A549 (cell line): ENCODE measurements around the gene BAK1. TPM values are rescaled to one million over a fixed set of nuclear protein-coding genes. Genes with fewer than 3 reads are reported as not detected.

Experiments
- ATAC-seq, 2 experiments: fragments of 200-7000 bp in 1 of 2; fragments of >200 bp in 1 of 2; cut with Nextera tagmentation in 1 of 2; cut with Tn5 transposase in 1 of 2; 3 replicates each; pipeline versions ENCODE4 v1.8.0 to v1.9.1; 2018 to 2020; ENCODE audit warnings: mild to moderate bottlenecking in 1 of 2, moderate library complexity in 1 of 2
- CTCF ChIA-PET: fragments of 300-600 bp; sonication (Branson Sonifier 250); formaldehyde crosslinking; extraction: SDS; loops from one replicate; lab custom pipeline; 2021; ENCODE audit warnings: antibody characterized with exemption, inconsistent platforms; lab: Yijun Ruan, JAX
- POLR2A ChIA-PET: fragments of 350-600 bp; formaldehyde crosslinking; extraction: SDS; loops from one replicate; lab custom pipeline; 2021; ENCODE audit warnings: antibody characterized with exemption, inconsistent platforms; lab: Yijun Ruan, JAX
- DNase-seq, 2 experiments: peaks; one replicate each; pipeline versions ENCODE4 v3.0.0 to v3.0.0-alpha.2; 2011 to 2016; ENCODE audit warnings: low read depth in 1 of 2, low spot score in 1 of 2
- FAIRE-seq: peaks from 2 replicates; lab custom pipeline; 2011; peaks lifted over from hg19 to GRCh38; lab: Jason Lieb, UNC
- H3K27ac ChIP-seq, 2 experiments: fragments of >200 bp; sonication (Bioruptor Twin); formaldehyde crosslinking; 3 replicates each; pipeline ENCODE4 v1.5.1; 2016 to 2017
- H3K4me1 ChIP-seq: fragments of >200 bp; sonication (Bioruptor Twin); formaldehyde crosslinking; 3 replicates; pipeline ENCODE4 v1.6.1; 2016
- H3K4me2 ChIP-seq: fragments of >200 bp; sonication (Bioruptor Twin); formaldehyde crosslinking; 3 replicates; pipeline ENCODE4 v1.6.1; 2016
- H3K4me3 ChIP-seq: fragments of >200 bp; sonication (Bioruptor Twin); formaldehyde crosslinking; 3 replicates; pipeline ENCODE4 v1.5.1; 2016
- H3K9me3 ChIP-seq: fragments of >200 bp; sonication (Bioruptor Twin); formaldehyde crosslinking; 3 replicates; pipeline ENCODE4 v1.6.1; 2016
- ATOH8 ChIP-seq: fragments of 250-450 bp; sonication (Bioruptor Pico); IDR thresholded peaks from 2 replicates; pipeline ENCODE4 v1.5.0; 2020; ENCODE audit warnings: low read depth, mild to moderate bottlenecking, moderate library complexity
- CBX8 ChIP-seq: fragments of 200-600 bp; sonication (generic); IDR thresholded peaks from 2 replicates; pipeline ENCODE4 v1.6.1; 2016
- CEBPB ChIP-seq, 2 experiments: fragments of >200 bp in 1 of 2; sonication (Bioruptor Twin) in 1 of 2; formaldehyde crosslinking in 1 of 2; IDR thresholded peaks; 2 replicates each; pipeline ENCODE4 v1.6.1; 2012 to 2016
- CHD4 ChIP-seq: fragments of 200-600 bp; sonication (generic); IDR thresholded peaks from 2 replicates; pipeline ENCODE4 v1.6.1; 2016; ENCODE audit warnings: antibody characterized with exemption, mild to moderate bottlenecking, borderline replicate concordance
- E2F6 ChIP-seq: IDR thresholded peaks from 2 replicates; pipeline ENCODE4 v1.6.1; 2012; ENCODE audit warnings: low read depth, borderline replicate concordance
- EP300 ChIP-seq, 2 experiments: fragments of >200 bp; sonication (Bioruptor Twin); formaldehyde crosslinking; IDR thresholded peaks; 2 replicates in 1 of 2; 3 replicates in 1 of 2; pipeline ENCODE4 v1.6.1; 2016 to 2017
- FOXS1 ChIP-seq: fragments of 250-450 bp; sonication (Bioruptor Pico); IDR thresholded peaks from 2 replicates; pipeline ENCODE4 v1.5.0; 2020; ENCODE audit warnings: mild to moderate bottlenecking, moderate library complexity
- GATA3 ChIP-seq: IDR thresholded peaks from 2 replicates; pipeline ENCODE4 v1.6.1; 2012; ENCODE audit warnings: borderline replicate concordance
- HEYL ChIP-seq: fragments of 250-450 bp; sonication (Bioruptor Pico); IDR thresholded peaks from 2 replicates; pipeline ENCODE4 v1.8.0; 2021; ENCODE audit warnings: mild to moderate bottlenecking, moderate library complexity
- HOXA7 ChIP-seq: fragments of 250-450 bp; sonication (Bioruptor Pico); IDR thresholded peaks from 2 replicates; pipeline ENCODE4 v1.5.0; 2020; ENCODE audit warnings: mild to moderate bottlenecking, moderate library complexity
- HOXB5 ChIP-seq: fragments of 250-450 bp; sonication (Bioruptor Pico); IDR thresholded peaks from 2 replicates; pipeline ENCODE4 v1.5.0; 2020; ENCODE audit warnings: mild to moderate bottlenecking, moderate library complexity
- JUNB ChIP-seq: fragments of >200 bp; sonication (Bioruptor Twin); formaldehyde crosslinking; IDR thresholded peaks from 2 replicates; pipeline ENCODE4 v1.6.1; 2016
- KDM1A ChIP-seq: fragments of 200-600 bp; sonication (generic); IDR thresholded peaks from 2 replicates; pipeline ENCODE4 v1.6.1; 2016; ENCODE audit warnings: low read depth, mild to moderate bottlenecking
- MAZ ChIP-seq: fragments of 150-350 bp; IDR thresholded peaks from 2 replicates; pipeline ENCODE4 v1.6.1; 2014; ENCODE audit warnings: antibody characterized with exemption, low read depth, low read length, borderline replicate concordance
- MYC ChIP-seq: IDR thresholded peaks from 2 replicates; pipeline ENCODE4 v1.6.1; 2012; ENCODE audit warnings: mild to moderate bottlenecking, inconsistent platforms, low read length, improper control_type of control experiment, borderline replicate concordance
- NPAS2 ChIP-seq: fragments of 250-450 bp; sonication (Bioruptor Pico); IDR thresholded peaks from 2 replicates; pipeline ENCODE4 v1.8.0; 2022; ENCODE audit warnings: mild to moderate bottlenecking, moderate library complexity, borderline replicate concordance
- PBX3 ChIP-seq: IDR thresholded peaks from 2 replicates; pipeline ENCODE4 v1.6.1; 2012
- PHF8 ChIP-seq: fragments of 200-600 bp; sonication (generic); IDR thresholded peaks from 2 replicates; pipeline ENCODE4 v1.6.1; 2016; ENCODE audit warnings: low read depth, mild to moderate bottlenecking, antibody characterized with exemption, moderate library complexity, borderline replicate concordance
- RFX5 ChIP-seq: fragments of 450-650 bp; IDR thresholded peaks from 2 replicates; pipeline ENCODE4 v1.7.1; 2014; ENCODE audit warnings: antibody characterized with exemption, mild to moderate bottlenecking, moderate library complexity
- SREBF2 ChIP-seq: fragments of 450-650 bp; IDR thresholded peaks from 2 replicates; pipeline ENCODE4 v1.6.1; 2014; ENCODE audit warnings: mild to moderate bottlenecking, moderate library complexity
- ZFP36 ChIP-seq: fragments of 450-650 bp; IDR thresholded peaks from 2 replicates; pipeline ENCODE4 v1.6.1; 2014; ENCODE audit warnings: borderline replicate concordance; ENCODE audit not compliant: partially characterized antibody
- WGBS: methylation state at CpG from one replicate; pipeline ENCODE4 v1.1.6; 2017; ENCODE audit errors: missing lambda C conversion rate; 5-methylcytosine and 5-hydroxymethylcytosine counted together
- polyA plus RNA-seq, 4 experiments: library from polyadenylated mRNA; depleted of rRNA in 3 of 4; stranded (reverse); fragments of >200 nt; fragmentation: RNase III in 1 of 4; extraction: RNeasy Plus Mini Kit Qiagen cat#74134 plus additional on column Dnase treatment in 1 of 4; gene quantifications; 2 replicates in 3 of 4; 3 replicates in 1 of 4; pipeline ENCODE4 v1.2.3, GENCODE V29; 2011 to 2017

Gene BAK1
- polyA plus RNA-seq, 2 of the 4 experiments (the other 2 are of a cell fraction), result 11.9 to 19.0 TPM

- DNase-seq, result no peak
- Histone ChIP-seq H3K4me1 (peaks cover 22% of the 10 kb centered on the region), H3K4me2 (no peak overlapping the region), H3K4me3 (no peak overlapping the region), H3K9me3 (no peaks in the 10 kb centered on the region), H3K27ac (no peak overlapping the region)
- no peak for TF ChIP-seq EP300 (IDR thresholded peaks at IDR 0.05)
- no peak for TF ChIP-seq SREBF2
- TF ChIP-seq PHF8, result no peak
- no peak for TF ChIP-seq JUNB
- no peak for TF ChIP-seq ATOH8 (CRISPR knock-in tag)
- TF ChIP-seq RFX5, result no peak
- TF ChIP-seq NPAS2, result no peak
- no peak for TF ChIP-seq E2F6
- no peak for TF ChIP-seq PBX3
- TF ChIP-seq KDM1A, result no peak
- TF ChIP-seq MYC, result no peak
- TF ChIP-seq GATA3, result no peak
- no peak for TF ChIP-seq HEYL (CRISPR knock-in tag)
- no peak for TF ChIP-seq MAZ
- TF ChIP-seq FOXS1 (CRISPR knock-in tag), result no peak
- TF ChIP-seq HOXA7 (CRISPR knock-in tag), result no peak
- POLR2A ChIA-PET, result no interaction called here
- no peak for FAIRE-seq
- no peak for ATAC-seq
- WGBS, result 87% methylated on average over 8 of the region's 8 CpGs
- CTCF ChIA-PET, result interaction anchor here (0.8 to 2.8 kb wide), 3 partner anchors 10 to 125 kb away, joined by 3 to 12 read pairs (median 8); no protein-coding TSS in a partner anchor
These were observed 4.9 kb downstream of the BAK1 start for GRCh38 chr6:33575211-33575610.

GRCh38 chr6:33571637-33572316 lies 8.3 kb downstream of the BAK1 start:
- Histone ChIP-seq H3K4me1 (peaks cover 5% of the 10 kb centered on the region; the same call in 2 of the 3 replicates), H3K27ac (peak overlapping the region; percentile 80 to 84), H3K4me3 (peak overlapping the region; percentile 74), H3K4me2 (peak overlapping the region; percentile 94), H3K9me3 (no peaks in the 10 kb centered on the region)
- TF ChIP-seq FOXS1 (CRISPR knock-in tag), result no peak
- TF ChIP-seq CEBPB (IDR thresholded peaks at IDR 0.05), result no peak
- TF ChIP-seq CHD4, result no peak
- TF ChIP-seq ZFP36, result no peak
- TF ChIP-seq HOXB5, result no peak
- TF ChIP-seq CBX8, result no peak
- ATAC-seq (peak in 1 of 2 experiments; percentile 11; a peak in 1 of 6 replicates), FAIRE-seq (no peak), DNase-seq (no peak)
- ChIA-PET POLR2A (interaction anchor here (1.3 to 1.7 kb wide), 2 partner anchors 8 to 118 kb away, joined by 5 read pairs; partner anchors contain the start of genes BAK1 and ZBTB9), CTCF (interaction anchor here (0.6 to 1.4 kb wide), 2 partner anchors 14 to 146 kb away, joined by 3 read pairs; no protein-coding TSS in a partner anchor)
- 66% methylated on average over 11 of the region's 11 CpGs for whole genome bisulfite sequencing
